Measurements from ENCODE around the gene FNDC3B. TPM values are rescaled to one million over a fixed set of nuclear protein-coding genes. Genes with fewer than 3 reads are reported as not detected.

The FNDC3B gene
- total RNA-seq, 1 donor from 2014 or later: 68.5 TPM

DNA sequence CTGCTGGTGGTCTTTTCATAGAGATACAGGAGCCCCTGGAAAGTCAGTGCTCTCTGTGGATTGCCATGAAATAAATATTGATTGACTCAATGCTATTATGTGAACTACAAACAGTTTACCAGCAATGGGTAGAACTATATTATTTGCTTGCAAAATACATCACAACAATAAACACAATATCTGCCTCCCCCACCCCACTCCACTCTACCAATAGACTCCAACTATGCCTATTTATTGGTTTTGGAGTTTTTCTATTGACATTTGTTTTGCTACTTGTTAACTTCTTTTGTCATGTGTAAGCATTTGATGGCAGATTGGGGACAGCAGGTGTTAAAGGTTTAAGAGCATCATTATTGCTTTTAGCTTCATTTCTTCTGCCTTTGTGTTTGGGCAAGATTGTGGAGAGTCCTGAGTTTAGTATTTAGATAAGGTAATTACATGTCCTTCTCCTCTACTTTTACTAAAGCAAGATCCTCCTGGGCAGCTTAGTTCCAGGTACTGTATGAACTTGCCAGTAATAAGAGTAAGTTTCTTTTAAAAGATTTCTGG is 8.3 kb downstream of the FNDC3B start:
- TF ChIP-seq POLR2AphosphoS5 (IDR thresholded peaks at IDR 0.05; ENCODE audit: insufficient read depth in 1 of 2, low read depth in 1 of 2) (no peak), POLR2A (IDR thresholded peaks at IDR 0.05) (no peak)
- TF ChIP-seq, protein P1, sequence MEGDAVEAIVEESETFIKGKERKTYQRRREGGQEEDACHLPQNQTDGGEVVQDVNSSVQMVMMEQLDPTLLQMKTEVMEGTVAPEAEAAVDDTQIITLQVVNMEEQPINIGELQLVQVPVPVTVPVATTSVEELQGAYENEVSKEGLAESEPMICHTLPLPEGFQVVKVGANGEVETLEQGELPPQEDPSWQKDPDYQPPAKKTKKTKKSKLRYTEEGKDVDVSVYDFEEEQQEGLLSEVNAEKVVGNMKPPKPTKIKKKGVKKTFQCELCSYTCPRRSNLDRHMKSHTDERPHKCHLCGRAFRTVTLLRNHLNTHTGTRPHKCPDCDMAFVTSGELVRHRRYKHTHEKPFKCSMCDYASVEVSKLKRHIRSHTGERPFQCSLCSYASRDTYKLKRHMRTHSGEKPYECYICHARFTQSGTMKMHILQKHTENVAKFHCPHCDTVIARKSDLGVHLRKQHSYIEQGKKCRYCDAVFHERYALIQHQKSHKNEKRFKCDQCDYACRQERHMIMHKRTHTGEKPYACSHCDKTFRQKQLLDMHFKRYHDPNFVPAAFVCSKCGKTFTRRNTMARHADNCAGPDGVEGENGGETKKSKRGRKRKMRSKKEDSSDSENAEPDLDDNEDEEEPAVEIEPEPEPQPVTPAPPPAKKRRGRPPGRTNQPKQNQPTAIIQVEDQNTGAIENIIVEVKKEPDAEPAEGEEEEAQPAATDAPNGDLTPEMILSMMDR (IDR thresholded peaks at IDR 0.05): no peak
- no peak overlapping the region for H3K27ac ChIP-seq
- no peaks in the 10 kb centered on the region for H3K9me3 ChIP-seq
- H3K36me3 ChIP-seq: no peaks in the 10 kb centered on the region
- H3K4me1 ChIP-seq: peaks cover 40% of the 10 kb centered on the region
- no peak overlapping the region for H3K4me3 ChIP-seq
- DNase-seq (ENCODE audit: extremely low spot score in 2 of 2): no peak
- intact Hi-C loops (cut with DNase I): loop anchor here (10.0 kb wide), 1 partner anchor 287 kb away; no protein-coding TSS in a partner anchor
- no peaks in the 10 kb centered on the region for H3K27me3 ChIP-seq

DNA sequence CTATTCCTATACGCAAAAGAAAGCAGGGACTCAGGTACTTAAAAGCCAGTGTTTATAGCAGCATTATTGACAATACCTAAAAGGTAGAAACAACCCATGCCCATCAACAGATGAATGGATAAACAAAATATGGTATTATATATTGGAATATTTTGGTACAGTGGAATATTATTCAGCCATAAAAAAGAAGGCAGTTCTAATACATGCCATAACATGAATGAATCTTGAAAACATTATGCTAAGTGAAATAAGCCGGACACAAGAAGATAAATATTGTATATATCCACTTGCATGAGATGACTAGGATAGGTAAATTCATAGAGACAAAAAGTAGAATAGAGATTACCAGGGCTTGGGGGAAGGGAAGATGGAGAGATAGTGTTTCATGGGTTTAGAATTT is 9.2 kb downstream of the FNDC3B start:
- no peak for DNase-seq (ENCODE audit: extremely low spot score in 2 of 2)
- no peak for TF ChIP-seq POLR2AphosphoS5 (IDR thresholded peaks at IDR 0.05; ENCODE audit: insufficient read depth in 1 of 2, low read depth in 1 of 2)
- TF ChIP-seq POLR2A (IDR thresholded peaks at IDR 0.05): no peak
- TF ChIP-seq, protein P1 (IDR thresholded peaks at IDR 0.05): no peak
- Histone ChIP-seq H3K27me3 (no peaks in the 10 kb centered on the region), H3K27ac (no peak overlapping the region), H3K9me3 (no peaks in the 10 kb centered on the region), H3K4me1 (peaks cover 37% of the 10 kb centered on the region), H3K36me3 (no peaks in the 10 kb centered on the region), H3K4me3 (no peak overlapping the region)
- intact Hi-C loops (cut with DNase I): loop anchor here (10.0 kb wide), 1 partner anchor 286 kb away; no protein-coding TSS in a partner anchor

DNA sequence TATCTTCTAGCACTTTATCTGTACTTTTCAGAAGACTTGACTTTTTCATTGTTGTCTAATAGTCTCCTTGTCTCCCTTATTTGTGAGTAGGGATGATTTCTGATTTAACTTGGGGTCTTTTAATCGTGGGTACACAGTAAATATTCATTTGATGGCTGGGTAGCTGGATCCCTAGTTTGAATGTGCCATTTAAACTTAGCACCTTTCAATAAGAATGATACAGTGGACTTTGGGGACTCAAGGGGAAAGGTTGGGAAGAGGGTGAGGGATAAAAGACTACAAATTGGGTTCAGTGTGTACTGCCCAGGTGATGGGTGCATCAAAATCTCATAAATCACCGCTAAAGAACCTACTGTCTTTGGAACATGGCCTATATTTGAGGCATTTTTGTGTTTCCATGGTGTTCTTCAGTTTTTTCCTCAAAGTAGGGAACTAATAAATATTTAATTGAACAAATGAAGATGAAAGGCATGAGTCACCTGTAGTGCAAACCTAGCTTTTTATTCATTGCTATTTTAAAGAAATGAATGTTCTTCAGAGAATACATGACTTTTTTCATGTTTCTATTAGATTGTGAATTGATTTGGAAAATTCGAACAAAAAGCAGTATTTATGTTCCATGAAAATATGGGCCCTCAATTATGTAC is 12.1 kb downstream of the FNDC3B start:
- TF ChIP-seq, protein P1 (IDR thresholded peaks at IDR 0.05): no peak
- no peak for TF ChIP-seq POLR2AphosphoS5 (IDR thresholded peaks at IDR 0.05; ENCODE audit: insufficient read depth in 1 of 2, low read depth in 1 of 2)
- no peak for TF ChIP-seq POLR2A (IDR thresholded peaks at IDR 0.05)
- Histone ChIP-seq H3K27ac (no peak overlapping the region), H3K4me1 (peaks cover 42% of the 10 kb centered on the region), H3K36me3 (no peaks in the 10 kb centered on the region), H3K27me3 (no peaks in the 10 kb centered on the region), H3K4me3 (no peak overlapping the region), H3K9me3 (no peaks in the 10 kb centered on the region)
- DNase-seq (ENCODE audit: extremely low spot score in 2 of 2): no peak
- intact Hi-C loops (cut with DNase I): no loop called here

DNA sequence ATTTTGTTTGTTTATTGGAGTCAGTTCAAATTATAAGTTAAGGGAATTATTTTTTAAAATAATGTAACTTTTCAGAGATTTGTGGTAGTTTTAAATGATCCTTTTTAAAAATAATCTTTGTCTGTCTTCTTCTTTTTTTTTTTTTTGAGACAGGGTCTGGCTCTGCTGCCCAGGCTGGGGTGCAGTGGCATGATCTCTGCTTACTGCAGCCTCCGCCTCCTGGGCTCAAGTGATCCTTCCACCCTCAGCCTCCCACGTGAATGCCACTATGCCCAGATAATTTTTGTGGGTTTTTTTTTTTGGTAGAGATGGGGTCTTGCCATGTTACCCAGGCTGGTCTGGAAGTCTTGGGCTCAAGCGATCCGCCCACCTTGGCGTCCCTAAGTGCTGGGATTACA is 12.6 kb downstream of the FNDC3B start:
- TF ChIP-seq POLR2A (IDR thresholded peaks at IDR 0.05) (no peak), POLR2AphosphoS5 (IDR thresholded peaks at IDR 0.05; ENCODE audit: insufficient read depth in 1 of 2, low read depth in 1 of 2) (no peak)
- TF ChIP-seq, protein P1 (IDR thresholded peaks at IDR 0.05): no peak
- peaks cover 44% of the 10 kb centered on the region for H3K4me1 ChIP-seq
- intact Hi-C loops (cut with DNase I): no loop called here

DNA sequence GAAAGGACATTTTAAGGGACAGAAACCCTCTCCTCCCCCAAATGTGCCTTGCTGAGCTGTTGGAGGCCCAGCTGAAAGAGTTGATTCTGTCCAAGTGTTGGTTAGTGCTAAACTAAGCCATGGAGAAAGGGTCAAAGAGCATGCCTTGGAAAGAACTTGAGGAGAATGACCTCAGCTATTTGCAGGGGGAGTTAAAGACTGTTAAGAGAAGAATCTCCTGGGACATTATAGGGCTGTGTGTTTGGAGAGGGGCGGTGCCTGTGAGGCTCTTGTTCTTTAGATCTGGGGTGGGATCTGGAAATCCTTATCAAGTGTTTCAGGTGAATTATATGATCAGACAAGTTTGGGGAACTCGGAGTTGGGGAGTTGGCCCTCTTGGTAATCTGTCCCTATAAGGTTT is 13.0 kb downstream of the FNDC3B start:
- no peak overlapping the region for H3K4me3 ChIP-seq
- TF ChIP-seq POLR2A (IDR thresholded peaks at IDR 0.05) (no peak), POLR2AphosphoS5 (IDR thresholded peaks at IDR 0.05; ENCODE audit: insufficient read depth in 1 of 2, low read depth in 1 of 2) (no peak)
- TF ChIP-seq, protein P1 (IDR thresholded peaks at IDR 0.05): no peak
- intact Hi-C loops (cut with DNase I): no loop called here
- no peak for DNase-seq (ENCODE audit: extremely low spot score in 2 of 2)
- no peaks in the 10 kb centered on the region for H3K9me3 ChIP-seq
- no peaks in the 10 kb centered on the region for H3K27me3 ChIP-seq
- peaks cover 44% of the 10 kb centered on the region for H3K4me1 ChIP-seq
- no peak overlapping the region for H3K27ac ChIP-seq
- no peaks in the 10 kb centered on the region for H3K36me3 ChIP-seq

More for the DNA sequence above, 12.6 kb downstream of the FNDC3B start:
- no peaks in the 10 kb centered on the region for H3K36me3 ChIP-seq
- H3K4me3 ChIP-seq: no peak overlapping the region
- no peak for DNase-seq (ENCODE audit: extremely low spot score in 2 of 2)
- H3K27me3 ChIP-seq: no peaks in the 10 kb centered on the region
- no peaks in the 10 kb centered on the region for H3K9me3 ChIP-seq
- no peak overlapping the region for H3K27ac ChIP-seq

All from vagina (tissue), 2 donors.